DND-41 (cell line): ENCODE measurements around the gene SMTNL1.
A peak's percentile ranks its signal among the peaks of the same experiment; 100 is the strongest.

ENCODE experiments used
- EZH2 ChIP-seq: IDR thresholded peaks from 3 replicates; pipeline ENCODE4 v1.6.1; 2012; ENCODE audit warnings: borderline replicate concordance, low read depth, mild to moderate bottlenecking, moderate library complexity, low read length, inconsistent platforms; ENCODE audit not compliant: severe bottlenecking
- TF ChIP-seq, protein P1 (sequence below): IDR thresholded peaks from 2 replicates; pipeline ENCODE4 v1.5.1; 2012; ENCODE audit warnings: borderline replicate concordance, low read length, moderate library complexity, mild to moderate bottlenecking; ENCODE audit not compliant: poor library complexity, severe bottlenecking; ENCODE audit errors: extremely low read depth

DNA sequence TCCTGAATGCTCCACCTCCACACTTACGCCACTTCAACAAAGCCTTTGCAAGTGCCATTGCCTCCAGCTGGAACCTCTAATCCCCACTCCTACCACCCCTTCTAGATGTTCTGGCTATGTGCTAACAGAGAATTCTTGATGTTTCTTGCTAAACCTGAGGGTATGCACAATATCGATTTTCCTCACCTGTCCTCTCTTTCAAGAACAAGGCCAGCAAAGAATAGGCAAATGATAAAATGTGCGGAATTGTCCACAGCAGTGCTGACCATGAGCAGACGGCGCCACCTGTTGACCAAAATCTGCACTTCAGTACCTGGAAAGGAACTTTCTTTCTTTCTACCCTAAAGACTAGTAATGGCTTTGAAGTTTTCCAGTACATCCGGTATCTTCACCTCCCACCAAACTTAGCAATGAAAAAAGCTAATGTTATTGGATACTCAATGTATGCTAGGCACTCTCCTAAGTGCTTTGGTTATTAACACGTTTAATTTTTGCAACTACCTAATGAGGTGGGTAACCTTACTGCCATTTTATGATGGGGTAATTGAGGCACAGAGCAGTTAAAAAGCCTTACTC lies 10.3 kb upstream of the SMTNL1 start:
- TF ChIP-seq, protein P1, sequence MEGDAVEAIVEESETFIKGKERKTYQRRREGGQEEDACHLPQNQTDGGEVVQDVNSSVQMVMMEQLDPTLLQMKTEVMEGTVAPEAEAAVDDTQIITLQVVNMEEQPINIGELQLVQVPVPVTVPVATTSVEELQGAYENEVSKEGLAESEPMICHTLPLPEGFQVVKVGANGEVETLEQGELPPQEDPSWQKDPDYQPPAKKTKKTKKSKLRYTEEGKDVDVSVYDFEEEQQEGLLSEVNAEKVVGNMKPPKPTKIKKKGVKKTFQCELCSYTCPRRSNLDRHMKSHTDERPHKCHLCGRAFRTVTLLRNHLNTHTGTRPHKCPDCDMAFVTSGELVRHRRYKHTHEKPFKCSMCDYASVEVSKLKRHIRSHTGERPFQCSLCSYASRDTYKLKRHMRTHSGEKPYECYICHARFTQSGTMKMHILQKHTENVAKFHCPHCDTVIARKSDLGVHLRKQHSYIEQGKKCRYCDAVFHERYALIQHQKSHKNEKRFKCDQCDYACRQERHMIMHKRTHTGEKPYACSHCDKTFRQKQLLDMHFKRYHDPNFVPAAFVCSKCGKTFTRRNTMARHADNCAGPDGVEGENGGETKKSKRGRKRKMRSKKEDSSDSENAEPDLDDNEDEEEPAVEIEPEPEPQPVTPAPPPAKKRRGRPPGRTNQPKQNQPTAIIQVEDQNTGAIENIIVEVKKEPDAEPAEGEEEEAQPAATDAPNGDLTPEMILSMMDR: peak; percentile 96
- TF ChIP-seq EZH2: no peak
